ENCODE results near the gene TNRC6A. TPM values are rescaled to one million over a fixed set of nuclear protein-coding genes. Genes with fewer than 3 reads are reported as not detected.
A peak's percentile ranks its signal among the peaks of the same experiment; 100 is the strongest.
"Not testable (repeated sequence)": the region's sequence is repeated elsewhere in the genome, so short reads cannot be mapped to it uniquely, and the experiment has no call there.

Gene TNRC6A
- total RNA-seq, 1 donor from 2014 or later = 16.1 TPM

DNA sequence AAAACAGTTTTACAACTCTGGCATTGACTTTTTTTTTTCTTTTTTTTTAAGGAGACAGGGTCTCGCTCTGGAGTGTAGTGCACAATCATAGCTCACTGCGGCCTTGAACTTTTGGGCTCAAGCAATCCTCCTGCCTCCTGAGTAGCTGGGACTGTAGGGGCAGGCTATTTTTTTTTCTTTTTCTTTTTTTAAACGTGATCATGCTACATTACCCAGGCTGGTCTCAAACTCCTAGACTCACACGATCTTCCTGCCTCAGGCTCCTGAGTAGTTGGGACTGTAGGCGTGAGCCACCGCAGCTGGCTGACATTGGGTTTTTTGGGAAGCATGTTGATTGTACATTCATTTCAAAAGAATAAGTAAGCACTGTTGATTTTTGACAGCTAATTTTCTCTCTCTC, 32.1 kb downstream of the TNRC6A start:
- no peak for ATAC-seq

- no peak for ATAC-seq
Observed at GRCh38 chr16:24764916-24765315, 35.5 kb downstream of the TNRC6A start.

GRCh38 chr16:24766057-24766456, 36.6 kb downstream of the TNRC6A start:
- no peak for ATAC-seq

GRCh38 chr16:24769806-24770205, 40.4 kb downstream of the TNRC6A start:
- ATAC-seq = no peak

- no peak for ATAC-seq
Observed at GRCh38 chr16:24771132-24771778, 41.8 kb downstream of the TNRC6A start.

DNA sequence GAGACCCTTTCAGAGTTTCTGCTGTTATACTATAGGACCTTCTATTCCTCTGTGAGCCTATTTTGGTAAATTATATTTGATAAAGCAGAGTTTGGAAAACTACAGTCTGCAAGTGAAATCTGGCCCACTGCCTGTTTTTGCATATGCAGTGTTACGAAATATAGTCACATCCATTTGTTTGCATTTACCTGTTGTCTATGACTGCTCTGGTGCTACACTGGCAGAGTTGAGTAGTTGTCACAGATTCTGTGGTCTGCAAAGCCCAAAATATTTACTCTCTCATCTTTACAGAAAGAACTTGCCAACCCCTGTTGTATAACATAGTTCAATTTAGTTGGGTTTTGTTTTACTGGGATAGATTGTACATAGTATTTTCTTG, 42.3 kb downstream of the TNRC6A start:
- no peak for ATAC-seq

DNA sequence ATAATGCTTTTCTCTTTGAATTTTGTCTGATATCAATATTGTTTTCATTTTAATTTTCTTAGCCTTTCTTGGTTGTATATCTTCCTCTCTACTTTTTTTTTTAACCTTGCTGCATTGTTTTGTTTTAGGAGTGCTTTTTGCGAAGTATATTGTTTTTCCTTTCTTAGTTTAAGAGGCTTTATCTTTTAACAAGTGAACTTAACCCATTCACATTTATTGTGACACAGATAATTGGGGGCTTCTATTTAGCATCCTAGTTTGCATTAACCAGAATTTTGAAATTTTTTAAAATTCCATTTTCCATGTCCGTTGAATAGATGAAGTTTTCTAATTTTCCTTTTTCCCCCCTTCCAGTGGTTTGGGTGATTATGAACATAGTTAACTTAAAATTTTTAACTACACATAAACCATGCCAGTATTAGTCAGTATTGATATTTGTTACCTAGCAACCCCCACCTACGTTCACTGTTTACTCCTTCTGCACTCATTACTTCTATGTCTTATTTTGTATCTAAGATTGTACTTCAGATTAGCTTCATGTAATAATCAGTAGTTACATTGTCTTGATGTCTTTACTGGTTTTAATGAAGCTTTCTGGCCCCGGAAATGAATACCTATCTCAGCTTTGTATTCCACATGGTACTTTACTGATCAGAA, 44.4 kb downstream of the TNRC6A start:
- ATAC-seq = no peak

- no peak for ATAC-seq
Observed at GRCh38 chr16:24774510-24774909, 45.1 kb downstream of the TNRC6A start.

- no peak for ATAC-seq
Observed at GRCh38 chr16:24775455-24775854, 46.0 kb downstream of the TNRC6A start.

DNA sequence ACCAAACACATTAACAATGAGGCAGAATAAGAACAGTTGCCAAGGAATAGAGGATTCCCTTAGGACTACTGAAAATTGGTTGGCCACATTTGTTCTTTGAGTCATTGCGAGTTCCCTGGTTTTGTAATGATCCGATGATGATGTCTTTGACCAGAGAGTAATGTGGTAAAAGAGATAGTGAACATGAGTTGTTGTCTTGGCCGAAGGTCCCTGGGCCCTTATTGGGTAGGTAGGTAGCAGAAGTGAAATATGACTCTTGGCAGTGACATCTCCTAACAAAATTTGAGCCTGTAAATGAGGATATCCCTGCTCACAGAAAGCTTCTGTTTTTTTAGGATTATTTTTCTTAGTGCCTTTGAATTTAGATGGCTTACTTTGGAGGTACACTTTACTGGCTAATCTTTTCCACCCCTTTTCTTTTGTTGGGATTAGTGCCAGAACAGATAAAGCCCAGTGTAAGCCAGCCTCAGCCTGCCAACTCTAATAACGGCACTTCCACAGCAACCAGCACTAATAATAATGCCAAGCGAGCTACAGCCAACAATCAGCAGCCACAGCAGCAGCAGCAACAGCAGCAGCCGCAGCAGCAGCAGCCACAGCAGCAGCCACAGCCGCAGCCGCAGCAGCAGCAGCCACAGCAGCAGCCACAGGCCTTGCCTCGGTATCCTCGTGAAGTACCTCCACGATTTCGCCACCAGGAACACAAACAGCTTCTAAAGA, 47.2 kb downstream of the TNRC6A start:
- ATAC-seq = no peak

GRCh38 chr16:24778671-24779070, 49.2 kb downstream of the TNRC6A start:
- no peak for ATAC-seq

DNA sequence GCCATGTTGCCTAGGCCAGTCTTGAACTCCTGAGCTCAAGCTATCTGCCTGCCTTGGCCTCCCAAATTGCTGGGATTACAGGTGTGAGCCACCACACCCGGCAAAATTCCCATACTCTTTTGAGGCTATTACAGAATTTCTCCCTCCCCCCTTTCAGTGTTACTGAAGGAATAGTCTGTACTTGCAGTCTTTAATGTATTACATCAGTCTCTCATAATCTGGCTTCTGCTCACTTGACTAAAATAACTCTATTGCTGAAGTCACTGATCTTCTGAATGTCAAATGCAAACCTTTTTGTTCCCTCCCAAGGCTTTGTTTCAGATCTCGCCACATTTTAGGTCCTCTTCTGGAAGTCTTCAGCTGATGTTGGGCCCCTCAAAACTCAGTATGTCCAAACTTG, 51.8 kb downstream of the TNRC6A start:
- ATAC-seq = no peak

DNA sequence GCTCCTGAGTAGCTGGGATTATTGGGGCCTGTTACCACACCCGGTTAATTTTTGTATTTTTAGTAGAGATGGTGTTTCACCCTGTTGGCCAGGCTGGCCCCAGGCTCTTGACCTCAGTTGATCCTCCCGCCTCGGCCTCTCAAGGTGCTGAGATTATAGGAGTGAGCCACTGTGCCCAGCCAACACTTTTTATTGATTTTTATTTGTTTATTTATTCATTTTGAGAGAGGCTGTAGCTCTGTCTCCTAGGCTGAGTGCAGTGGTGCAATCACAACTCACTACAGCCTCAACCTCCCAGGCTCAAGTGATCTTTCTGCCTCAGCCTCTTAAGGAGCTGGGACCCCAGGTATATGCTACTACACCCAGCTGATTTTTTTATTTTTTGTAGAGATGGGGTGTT, 54.7 kb downstream of the TNRC6A start:
- no peak for ATAC-seq

GRCh38 chr16:24789881-24790280, 60.4 kb downstream of the TNRC6A start:
- no peak for ATAC-seq

GRCh38 chr16:24800586-24800985, 71.1 kb downstream of the TNRC6A start:
- peak; percentile 73 for ATAC-seq

DNA sequence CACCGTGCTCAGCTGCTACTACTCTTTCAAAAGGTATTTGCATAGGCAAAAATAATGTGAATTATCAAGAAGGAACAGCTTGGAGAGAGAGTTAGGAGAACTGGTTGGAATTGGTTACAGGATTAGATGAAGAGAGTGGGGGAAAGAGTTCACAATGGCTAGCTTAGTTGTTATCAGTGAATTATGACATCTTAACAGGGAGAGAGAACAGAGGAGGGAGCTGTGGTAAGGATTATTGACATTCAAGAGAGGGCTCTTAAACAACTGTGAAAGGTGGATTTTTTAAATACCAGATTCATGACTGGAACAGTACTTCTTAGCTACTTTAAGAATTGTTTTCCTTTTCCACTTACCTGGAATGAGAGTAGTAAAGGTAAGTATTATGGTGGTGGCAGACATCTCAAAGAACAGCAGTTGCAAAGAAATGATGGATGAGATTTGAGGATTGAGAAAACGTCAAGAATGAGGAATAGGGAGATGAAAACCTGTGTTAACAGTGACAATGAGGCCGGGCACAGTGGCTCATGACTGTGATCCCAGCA, 72.4 kb downstream of the TNRC6A start:
- ATAC-seq = no peak

DNA sequence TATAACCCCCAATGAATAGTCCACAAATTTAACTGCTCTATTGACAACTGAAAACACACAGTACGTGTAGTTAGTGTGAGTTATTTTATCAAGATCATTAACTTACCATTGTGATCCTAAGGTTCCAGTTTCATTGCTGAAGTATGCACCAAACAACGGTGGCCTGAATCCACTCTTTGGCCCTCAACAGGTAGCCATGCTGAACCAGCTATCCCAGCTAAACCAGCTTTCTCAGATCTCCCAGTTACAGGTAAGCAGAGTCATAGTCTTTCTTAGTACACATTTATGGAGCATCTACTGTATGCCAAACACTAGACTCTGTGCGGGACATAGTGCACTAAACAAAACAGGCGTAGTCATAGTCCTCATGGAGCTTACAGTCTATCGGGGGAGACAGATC, 76.0 kb downstream of the TNRC6A start:
- peak; percentile 70 for ATAC-seq

GRCh38 chr16:24807301-24807700, 77.8 kb downstream of the TNRC6A start:
- no peak for ATAC-seq

DNA sequence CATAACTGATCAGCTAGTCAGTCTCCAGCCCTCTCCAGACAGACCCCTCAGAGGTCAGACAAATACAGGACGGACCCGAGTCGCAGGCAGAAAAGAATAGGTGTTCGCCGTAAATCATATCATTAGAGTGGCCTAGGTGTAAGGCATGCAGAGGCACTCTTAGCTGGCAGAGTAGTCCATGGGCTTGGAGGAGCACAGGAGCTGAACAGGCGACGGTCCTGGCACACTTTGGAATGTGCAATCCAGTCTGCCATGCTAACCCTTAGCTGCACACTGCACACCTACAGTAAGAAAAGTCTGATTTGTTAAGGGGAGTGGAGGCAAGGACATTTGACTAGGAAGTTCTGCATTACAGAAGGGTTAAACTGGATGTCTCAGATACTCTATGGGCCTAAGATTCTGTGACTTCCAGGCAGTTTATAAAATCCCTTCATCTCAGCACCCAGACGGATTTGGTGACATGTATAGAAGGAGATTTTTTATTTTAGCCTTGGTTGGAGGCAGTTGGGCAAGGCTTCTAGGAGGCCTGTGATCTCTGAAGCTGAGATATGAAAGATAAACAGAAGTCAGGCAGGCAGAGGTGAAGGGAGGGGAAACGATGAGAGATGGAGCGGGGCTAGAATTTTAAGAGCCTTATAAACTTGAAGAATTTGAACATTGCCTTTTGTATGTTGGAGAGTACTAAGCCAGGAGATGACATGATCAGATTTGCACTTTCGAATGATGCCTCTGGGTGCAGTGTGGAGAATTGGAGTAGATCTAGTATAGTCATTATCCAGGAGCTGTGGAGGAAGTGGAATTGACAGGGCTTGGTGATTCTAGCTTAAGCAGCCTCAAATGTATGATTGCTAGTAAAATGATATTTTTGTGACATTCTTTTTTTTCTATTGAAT, 81.7 kb downstream of the TNRC6A start:
- peak; percentile 26 for ATAC-seq

GRCh38 chr16:24812813-24813212, 83.4 kb downstream of the TNRC6A start:
- ATAC-seq = not testable (repeated sequence)

DNA sequence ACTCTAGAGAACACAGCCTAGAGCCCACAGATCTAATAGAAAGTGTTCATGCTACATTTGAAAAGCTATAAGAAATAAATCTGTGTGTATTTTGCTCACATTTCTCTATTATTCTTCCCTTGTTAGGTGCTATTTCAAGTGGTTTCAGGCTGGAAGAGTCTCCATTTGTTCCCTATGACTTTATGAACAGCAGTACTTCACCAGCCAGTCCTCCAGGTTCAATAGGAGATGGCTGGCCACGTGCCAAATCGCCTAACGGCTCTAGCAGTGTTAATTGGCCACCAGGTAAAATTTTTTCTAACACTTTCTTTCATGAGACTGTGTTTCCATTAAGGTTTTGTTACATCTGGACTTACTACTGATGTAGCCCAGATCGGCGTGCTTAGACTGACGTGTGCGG, 85.6 kb downstream of the TNRC6A start:
- no peak for ATAC-seq

DNA sequence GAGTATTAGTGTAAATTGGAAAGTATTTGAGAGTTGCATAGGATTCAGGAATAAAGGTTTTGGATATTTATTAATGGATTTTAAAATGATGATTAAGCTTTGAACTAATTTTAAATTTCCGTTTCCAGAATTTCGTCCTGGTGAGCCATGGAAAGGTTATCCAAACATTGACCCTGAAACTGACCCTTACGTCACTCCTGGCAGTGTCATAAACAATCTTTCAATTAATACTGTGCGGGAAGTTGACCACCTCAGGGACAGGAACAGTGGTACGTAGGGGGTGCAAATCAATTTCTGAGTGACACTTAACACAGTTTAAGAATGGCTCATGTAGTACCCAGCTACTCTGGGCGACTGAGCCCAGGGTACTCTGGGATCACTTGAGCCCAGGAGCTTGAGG, 87.2 kb downstream of the TNRC6A start:
- ATAC-seq = no peak

All from esophagus mucosa (tissue), 1 donor.